22Rv1 (cell line): ENCODE results near the gene PRSS36.

Experiments
- CTCF ChIP-seq: fragments of 450-650 bp; IDR thresholded peaks from 2 replicates; pipeline ENCODE4 v1.5.1; 2017; ENCODE audit warnings: mild to moderate bottlenecking
- ZFX ChIP-seq: fragments of 450-650 bp; IDR thresholded peaks from 2 replicates; pipeline ENCODE4 v1.6.1; 2017; ENCODE audit warnings: antibody characterized with exemption, borderline replicate concordance

GRCh38 chr16:31187808-31188189 is 37.9 kb upstream of the PRSS36 start:
- TF ChIP-seq CTCF: no peak
- no peak for TF ChIP-seq ZFX
